ENCODE measurements around the gene MTFP1.
A peak's percentile ranks its signal among the peaks of the same experiment; 100 is the strongest.

MTFP1 gene

DNA sequence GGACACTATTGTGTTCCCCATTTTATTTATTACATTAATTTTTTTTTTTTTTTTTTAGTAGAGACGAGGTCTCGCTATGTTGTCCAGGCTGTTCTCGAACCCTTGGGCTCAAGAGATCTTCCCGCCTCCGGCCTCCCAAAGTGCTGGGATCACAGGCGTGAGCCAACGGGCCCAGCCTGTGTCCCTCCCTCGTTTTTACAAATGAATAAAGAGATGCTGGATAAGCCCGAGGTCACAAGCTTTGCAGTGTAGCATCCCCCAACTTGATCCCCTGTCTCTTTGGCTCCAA lies 297 bp upstream of the MTFP1 start:
- H3K27ac ChIP-seq: peak overlapping the region; percentile 67
- no peak overlapping the region for H3K4me3 ChIP-seq (IDR thresholded peaks at IDR 0.05; ENCODE audit: insufficient read depth, low read depth, low read length)
- no peaks in the 10 kb centered on the region for H3K27me3 ChIP-seq (ENCODE audit: insufficient read depth, low read depth)
- H3K36me3 ChIP-seq (ENCODE audit: insufficient read depth): no peaks in the 10 kb centered on the region
- TF ChIP-seq, protein P1, sequence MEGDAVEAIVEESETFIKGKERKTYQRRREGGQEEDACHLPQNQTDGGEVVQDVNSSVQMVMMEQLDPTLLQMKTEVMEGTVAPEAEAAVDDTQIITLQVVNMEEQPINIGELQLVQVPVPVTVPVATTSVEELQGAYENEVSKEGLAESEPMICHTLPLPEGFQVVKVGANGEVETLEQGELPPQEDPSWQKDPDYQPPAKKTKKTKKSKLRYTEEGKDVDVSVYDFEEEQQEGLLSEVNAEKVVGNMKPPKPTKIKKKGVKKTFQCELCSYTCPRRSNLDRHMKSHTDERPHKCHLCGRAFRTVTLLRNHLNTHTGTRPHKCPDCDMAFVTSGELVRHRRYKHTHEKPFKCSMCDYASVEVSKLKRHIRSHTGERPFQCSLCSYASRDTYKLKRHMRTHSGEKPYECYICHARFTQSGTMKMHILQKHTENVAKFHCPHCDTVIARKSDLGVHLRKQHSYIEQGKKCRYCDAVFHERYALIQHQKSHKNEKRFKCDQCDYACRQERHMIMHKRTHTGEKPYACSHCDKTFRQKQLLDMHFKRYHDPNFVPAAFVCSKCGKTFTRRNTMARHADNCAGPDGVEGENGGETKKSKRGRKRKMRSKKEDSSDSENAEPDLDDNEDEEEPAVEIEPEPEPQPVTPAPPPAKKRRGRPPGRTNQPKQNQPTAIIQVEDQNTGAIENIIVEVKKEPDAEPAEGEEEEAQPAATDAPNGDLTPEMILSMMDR (conservative IDR thresholded peaks at IDR 0.05; ENCODE audit: low read depth, low read length): no peak
- no peaks in the 10 kb centered on the region; the same call in 1 of the 2 replicates for H3K79me2 ChIP-seq (ENCODE audit: insufficient read depth, low read depth)
- peak overlapping the region; percentile 100 for H2AFZ ChIP-seq (ENCODE audit: low read depth)
- no peaks in the 10 kb centered on the region for H4K20me1 ChIP-seq (ENCODE audit: insufficient read depth)
- H3K9ac ChIP-seq: peak overlapping the region; percentile 86
- H3K4me2 ChIP-seq: peak overlapping the region; percentile 91
- H3K4me1 ChIP-seq (ENCODE audit: low read depth, poor library complexity, severe bottlenecking): peaks cover 28% of the 10 kb centered on the region

DNA sequence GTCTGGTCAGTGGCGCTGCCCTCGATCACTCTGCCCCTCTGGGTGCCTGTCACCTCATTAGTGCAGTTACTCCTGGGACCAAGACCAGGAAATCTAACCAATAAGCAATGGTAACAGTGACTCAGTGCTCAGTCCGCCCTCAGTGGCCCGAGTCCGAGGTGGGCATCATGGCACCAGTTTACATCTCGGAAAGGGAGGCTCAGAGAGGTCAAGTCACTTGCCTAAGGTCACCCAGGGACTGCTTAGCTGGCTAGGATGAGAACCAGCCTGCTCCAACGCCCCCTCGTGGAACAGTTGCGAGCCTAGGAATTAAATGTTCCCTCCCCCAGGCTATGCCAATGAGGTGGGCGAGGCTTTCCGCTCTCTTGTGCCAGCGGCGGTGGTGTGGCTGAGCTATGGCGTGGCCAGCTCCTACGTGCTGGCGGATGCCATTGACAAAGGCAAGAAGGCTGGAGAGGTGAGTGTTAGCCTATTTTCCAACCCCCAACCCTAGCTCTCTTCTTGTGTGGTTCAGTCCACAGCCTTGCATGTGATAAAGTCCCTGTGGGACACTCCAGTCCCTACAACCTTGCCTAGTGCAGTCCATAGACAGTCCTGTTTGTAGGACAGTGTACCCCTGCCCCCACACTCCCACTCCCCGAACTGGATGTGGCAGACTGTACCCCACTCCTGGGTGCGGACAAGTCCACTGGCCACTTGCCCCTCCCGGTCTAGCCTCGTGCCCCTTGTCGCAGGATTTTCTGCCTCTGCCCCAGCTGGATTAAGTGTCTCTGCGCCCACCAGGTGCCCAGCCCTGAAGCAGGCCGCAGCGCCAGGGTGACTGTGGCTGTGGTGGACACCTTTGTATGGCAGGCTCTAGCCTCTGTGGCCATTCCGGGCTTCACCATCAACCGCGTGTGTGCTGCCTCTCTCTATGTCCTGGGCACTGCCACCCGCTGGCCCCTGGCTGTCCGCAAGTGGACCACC lies 1.1 kb downstream of the MTFP1 start:
- Histone ChIP-seq H3K9ac (peak overlapping the region; percentile 86), H3K27ac (peak overlapping the region; percentile 67; the same call in 1 of the 2 replicates)

DNA sequence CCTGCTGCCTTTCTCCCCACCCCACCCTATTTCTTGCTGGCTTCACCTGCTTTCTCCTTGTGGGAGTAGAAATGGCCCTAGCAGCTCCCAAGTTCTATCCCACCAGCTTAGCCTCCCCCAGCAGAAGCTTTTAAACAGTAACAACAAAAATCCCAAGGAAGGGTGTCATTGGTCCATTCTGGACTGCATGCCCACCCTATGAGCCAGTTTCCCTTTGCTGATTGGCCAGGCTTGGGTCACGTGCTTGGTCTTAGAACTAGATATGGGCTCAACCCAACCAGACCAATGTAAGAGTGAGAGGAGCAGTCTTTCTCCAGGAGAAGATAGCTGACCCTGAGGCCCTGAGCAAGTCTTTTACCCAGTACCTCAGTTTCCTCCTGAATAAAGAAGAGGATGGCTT lies 2.3 kb downstream of the MTFP1 start:
- TF ChIP-seq, protein P1 (conservative IDR thresholded peaks at IDR 0.05; ENCODE audit: low read depth, low read length): no peak

More for the DNA sequence above, 1.1 kb downstream of the MTFP1 start:
- Histone ChIP-seq H2AFZ (ENCODE audit: low read depth) (peak overlapping the region; percentile 100; the same call in 1 of the 2 replicates), H3K4me1 (ENCODE audit: low read depth, poor library complexity, severe bottlenecking) (peaks cover 28% of the 10 kb centered on the region), H3K4me3 (IDR thresholded peaks at IDR 0.05; ENCODE audit: insufficient read depth, low read depth, low read length) (no peak overlapping the region), H4K20me1 (ENCODE audit: insufficient read depth) (no peaks in the 10 kb centered on the region), H3K27me3 (ENCODE audit: insufficient read depth, low read depth) (no peaks in the 10 kb centered on the region), H3K4me2 (peak overlapping the region; percentile 91), H3K79me2 (ENCODE audit: insufficient read depth, low read depth) (no peaks in the 10 kb centered on the region; the same call in 1 of the 2 replicates), H3K36me3 (ENCODE audit: insufficient read depth) (no peaks in the 10 kb centered on the region)
- TF ChIP-seq, protein P1 (conservative IDR thresholded peaks at IDR 0.05; ENCODE audit: low read depth, low read length): peak; percentile 65

DNA sequence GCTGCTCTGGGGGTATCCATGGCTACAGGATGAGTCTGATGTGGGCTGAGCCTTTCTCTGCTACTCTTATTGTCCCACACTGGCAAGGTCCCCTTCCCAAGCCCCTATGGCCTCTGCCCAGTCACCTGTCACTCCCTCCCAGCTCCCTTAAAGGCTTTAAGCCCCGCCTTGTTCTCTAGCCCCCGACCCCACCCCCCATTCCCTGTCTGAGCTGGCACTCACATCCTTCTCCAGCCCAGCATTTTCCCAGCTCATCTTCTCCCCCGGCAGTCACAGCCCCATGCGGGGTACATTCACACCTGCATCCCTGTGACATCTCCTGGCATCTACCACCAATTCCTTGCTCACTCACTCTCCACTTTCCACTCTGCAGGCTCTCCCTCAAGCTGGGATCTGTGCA lies 4.3 kb downstream of the MTFP1 start:
- no peaks in the 10 kb centered on the region for H3K79me2 ChIP-seq (ENCODE audit: insufficient read depth, low read depth)
- no peak overlapping the region for H3K9ac ChIP-seq
- no peak overlapping the region for H3K27ac ChIP-seq
- no peaks in the 10 kb centered on the region for H3K27me3 ChIP-seq (ENCODE audit: insufficient read depth, low read depth)
- no peaks in the 10 kb centered on the region for H3K36me3 ChIP-seq (ENCODE audit: insufficient read depth)
- TF ChIP-seq, protein P1 (conservative IDR thresholded peaks at IDR 0.05; ENCODE audit: low read depth, low read length): no peak
- H3K4me1 ChIP-seq (ENCODE audit: low read depth, poor library complexity, severe bottlenecking): peaks cover 11% of the 10 kb centered on the region
- no peak overlapping the region for H3K4me3 ChIP-seq (IDR thresholded peaks at IDR 0.05; ENCODE audit: insufficient read depth, low read depth, low read length)
- H3K4me2 ChIP-seq: no peak overlapping the region
- H2AFZ ChIP-seq (ENCODE audit: low read depth): no peak overlapping the region
- H4K20me1 ChIP-seq (ENCODE audit: insufficient read depth): no peaks in the 10 kb centered on the region

More for the DNA sequence above, 2.3 kb downstream of the MTFP1 start:
- Histone ChIP-seq H3K27ac (no peak overlapping the region), H3K4me3 (IDR thresholded peaks at IDR 0.05; ENCODE audit: insufficient read depth, low read depth, low read length) (no peak overlapping the region), H3K27me3 (ENCODE audit: insufficient read depth, low read depth) (no peaks in the 10 kb centered on the region), H3K9ac (no peak overlapping the region), H3K4me1 (ENCODE audit: low read depth, poor library complexity, severe bottlenecking) (peaks cover 17% of the 10 kb centered on the region), H2AFZ (ENCODE audit: low read depth) (no peak overlapping the region), H3K36me3 (ENCODE audit: insufficient read depth) (no peaks in the 10 kb centered on the region), H3K79me2 (ENCODE audit: insufficient read depth, low read depth) (no peaks in the 10 kb centered on the region), H4K20me1 (ENCODE audit: insufficient read depth) (no peaks in the 10 kb centered on the region), H3K4me2 (no peak overlapping the region)

All from KMS-11 (cell line).